SKM-1 treated with dmso at 0.1 percent for 144 hours (cell line): Measurements from ENCODE around the gene NFIC.
A peak's percentile ranks its signal among the peaks of the same experiment; 100 is the strongest.

Experiments used
- DNase-seq: peaks from one replicate; lab custom pipeline; 2025; ENCODE audit not compliant: unreplicated experiment; lab: John Stamatoyannopoulos, UW

The NFIC gene

DNA sequence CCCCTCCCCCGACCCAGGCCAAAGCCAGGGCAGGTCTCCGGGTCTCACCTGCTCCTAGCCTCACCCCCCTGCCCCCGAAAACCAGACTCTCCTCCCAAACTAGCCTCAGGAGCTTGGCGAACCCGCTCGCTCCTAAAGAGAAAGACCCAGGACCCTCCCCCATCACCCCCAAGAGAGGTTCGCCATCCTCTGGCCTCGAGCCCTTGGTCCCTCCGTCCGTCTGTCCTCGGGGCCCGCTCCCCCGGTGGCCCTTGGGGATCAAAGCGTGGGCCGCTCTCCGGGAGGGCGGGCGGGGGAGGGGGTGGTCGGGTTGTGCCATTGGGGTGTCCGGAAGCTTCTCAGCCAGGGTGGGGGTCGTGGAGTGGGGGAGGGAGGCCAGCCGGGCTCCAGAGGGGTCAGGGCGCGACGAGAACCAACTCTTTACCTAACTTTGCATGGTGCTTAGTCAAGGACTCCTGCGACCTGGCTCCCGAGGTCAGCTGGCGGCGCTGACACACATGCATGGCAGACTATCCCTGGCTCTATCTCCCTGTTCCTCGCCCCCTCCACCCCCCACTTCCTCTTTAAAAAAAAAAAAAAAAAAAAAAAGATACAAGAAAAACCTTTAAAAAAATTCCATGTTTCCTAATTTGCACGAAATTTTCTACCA, 98.3 kb downstream of the NFIC start:
- DNase-seq: no peak

DNA sequence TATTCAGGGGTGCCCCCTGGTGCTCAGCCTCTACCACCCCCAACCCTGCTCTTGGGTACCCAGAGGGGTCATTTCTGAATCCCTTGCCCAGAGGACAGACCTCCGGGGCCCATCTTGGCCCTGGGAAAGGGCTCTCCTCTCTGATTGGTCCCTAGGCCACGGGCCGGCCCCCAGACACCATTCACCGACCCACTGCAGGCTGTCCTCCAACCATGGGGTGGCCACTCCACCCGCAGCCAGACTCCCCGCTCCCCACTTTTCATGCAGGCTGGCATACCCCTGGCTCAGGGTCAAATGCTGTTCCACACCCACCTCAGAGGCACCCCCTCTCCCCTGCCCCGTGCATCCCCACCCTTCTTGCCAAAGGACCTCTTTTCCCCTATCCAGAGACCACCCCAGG, 99.2 kb downstream of the NFIC start:
- no peak for DNase-seq

DNA sequence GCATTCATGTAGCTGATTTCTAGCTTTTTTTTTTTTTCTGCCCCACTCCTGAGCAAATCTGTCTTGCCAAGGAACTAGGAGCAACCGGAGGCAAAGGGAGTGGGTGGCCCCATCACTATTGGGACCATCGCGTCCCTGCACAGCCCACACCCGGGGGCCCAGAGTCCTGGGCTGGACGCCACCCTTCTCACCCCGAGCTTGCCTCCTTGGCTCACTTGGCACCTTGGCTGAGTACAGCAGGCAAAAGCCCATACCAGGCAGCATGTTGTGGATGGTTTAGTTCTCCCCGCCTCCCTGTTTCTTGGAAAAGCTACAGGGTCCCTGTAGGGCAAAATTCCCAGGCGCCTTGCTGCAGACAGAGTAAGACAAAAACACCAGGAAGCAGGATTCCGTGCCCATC, 100.3 kb downstream of the NFIC start:
- DNase-seq: no peak

DNA sequence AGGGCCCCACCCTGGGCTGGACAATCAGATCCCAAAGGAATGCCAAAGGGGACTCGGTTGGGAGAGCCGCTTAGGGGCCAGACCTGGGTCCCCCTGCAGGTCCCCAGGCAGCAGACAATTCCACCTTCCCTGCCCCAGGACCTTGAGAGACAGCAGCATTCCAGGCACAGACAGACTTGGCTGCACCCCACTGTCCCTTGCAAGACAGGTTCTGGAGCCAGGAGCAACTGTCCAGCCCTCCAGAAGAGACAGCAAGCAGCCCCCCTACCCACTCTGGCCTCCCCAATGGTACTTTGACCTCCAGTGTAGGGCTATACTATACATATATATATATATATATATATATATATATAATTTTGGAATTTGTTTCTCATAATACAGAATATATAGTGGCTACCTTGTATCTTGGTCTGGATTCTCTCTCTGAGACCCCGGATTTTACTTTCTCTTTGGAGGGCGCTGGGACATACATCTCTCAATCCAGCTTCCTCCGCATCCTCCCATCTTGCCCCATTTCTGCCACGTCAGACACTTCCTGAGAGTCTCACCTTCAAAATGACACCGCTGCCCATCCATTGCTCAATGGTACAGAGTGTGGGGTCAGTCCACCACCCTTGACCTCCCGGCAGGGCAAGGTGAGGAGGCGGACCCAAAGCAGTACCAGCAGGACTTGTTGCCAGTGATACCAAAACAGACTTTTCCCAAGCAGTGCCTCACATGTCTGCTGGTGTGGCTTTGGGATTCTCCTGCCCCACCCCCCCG, 101.2 kb downstream of the NFIC start:
- no peak for DNase-seq

DNA sequence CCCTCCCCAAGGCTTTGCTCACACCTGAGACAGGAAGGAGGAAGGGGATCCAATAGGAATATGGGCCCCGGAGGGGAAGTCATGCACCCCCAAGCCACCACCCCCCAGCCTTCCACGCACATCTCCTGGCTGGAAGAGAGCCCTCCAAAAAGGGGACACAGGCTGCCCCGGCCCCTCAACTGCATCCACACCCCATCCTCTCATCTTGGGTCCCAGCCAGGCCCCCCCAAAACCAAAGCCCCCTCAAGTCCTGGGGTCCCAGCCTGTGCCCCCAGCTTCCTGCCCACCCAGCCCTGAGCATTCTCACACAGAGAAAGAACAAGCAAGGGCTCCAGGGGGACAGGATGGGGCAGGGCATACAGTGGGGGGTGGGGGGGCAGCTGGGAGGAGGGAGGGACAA, 101.8 kb downstream of the NFIC start:
- no peak for DNase-seq

DNA sequence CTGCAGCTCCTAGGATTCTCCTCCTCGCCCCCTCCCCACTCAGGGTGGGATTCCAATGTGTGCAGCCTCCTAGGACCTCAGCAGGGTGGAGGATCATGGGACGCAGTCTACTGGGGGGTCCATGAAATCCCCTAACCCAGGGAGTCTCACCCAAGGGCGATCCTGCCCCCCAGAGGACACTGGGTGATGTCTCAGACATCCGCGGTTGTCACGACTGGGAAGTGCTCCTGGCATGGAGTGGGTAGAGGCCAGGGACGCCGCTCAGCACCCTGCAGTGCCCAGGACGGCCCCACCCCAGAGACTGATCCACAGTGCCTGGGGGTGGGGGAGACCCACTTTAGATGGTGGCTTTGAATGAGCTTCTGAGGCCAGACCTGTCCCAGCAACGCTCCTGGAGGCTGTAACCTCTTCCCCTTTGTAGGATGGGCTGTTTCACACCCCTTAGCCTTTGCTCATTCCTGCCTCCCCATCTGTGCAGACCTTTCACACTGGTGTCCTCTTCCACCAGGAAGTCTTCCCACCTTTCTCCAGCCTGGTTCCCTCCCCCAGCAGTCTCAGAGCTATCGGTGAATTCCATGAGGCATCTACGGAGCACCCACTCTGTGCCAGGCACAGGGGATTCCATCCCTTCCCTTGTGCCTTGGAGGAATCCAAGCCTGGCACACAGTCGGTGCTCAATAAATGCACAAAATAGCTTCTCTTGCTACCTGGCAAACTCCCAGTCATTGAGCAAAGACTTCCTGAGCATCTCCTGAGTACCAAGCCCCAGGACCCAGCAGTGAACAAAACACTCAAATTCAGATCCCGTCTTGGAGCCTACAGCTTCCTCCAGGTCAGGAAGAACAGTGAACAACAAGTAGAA, 103.5 kb downstream of the NFIC start:
- no peak for DNase-seq

DNA sequence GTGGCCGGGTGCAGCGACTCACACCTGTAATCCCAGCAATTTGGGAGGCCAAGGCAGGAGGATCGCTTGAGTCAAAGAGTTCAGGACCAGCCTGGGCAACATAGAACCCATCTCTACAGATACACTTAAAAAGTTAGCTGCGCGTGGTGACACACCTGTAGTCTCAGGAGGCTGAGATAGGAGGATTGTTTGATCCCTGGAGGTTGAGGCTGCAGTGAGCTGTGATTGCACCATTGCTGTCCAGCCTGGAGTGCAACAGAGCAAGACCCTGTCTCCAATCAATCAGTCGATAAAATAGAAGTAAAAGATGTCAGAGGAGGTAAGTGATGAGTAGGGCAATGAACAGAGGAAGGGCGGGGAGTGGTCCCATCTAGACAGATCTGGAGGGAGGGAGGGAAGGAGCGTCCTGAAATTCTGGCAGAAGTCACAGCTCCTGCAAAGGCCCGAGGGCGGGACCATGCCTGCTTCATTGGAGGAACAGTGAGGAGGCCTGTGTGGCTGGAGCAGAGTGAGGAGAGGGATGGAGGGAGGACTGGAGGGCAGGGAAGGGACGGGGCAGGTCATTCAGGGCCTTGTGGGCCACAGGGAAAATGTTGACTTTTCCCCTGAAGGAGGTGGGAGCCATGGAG, 104.2 kb downstream of the NFIC start:
- no peak for DNase-seq

DNA sequence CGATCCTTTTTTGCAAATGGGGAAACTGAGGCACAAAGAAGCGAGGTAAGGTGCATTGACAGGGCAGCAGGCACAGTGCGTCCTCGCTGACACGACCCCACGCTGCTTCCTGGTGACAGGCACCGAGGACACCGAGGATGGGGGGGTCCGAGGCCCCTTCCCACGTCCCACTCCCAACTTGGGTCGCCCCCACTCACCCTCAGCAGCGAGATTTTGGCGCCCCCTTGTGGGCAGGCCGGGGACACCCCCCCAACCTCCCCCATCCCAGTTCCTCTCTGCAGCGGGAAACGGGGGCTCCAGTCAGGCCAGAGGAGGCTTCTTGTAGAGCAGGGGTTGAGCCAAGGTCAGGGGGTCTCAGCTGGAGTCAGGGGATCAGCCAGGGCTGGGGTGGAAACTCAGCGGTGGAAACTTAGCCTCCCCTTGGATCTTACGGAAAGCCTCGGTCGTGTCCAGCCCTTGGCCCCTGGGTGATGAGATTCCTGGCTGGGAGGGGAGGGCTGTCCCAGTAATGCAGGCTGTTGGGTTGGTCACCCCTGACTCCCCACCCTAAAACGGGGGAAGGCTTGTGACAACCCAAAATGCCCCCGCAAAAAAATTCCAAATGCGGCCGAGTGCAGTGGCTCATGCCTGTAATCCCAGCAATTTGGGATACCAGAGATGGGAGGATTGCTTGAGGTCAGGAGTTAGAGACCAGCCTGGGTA, 105.7 kb downstream of the NFIC start:
- DNase-seq: no peak

DNA sequence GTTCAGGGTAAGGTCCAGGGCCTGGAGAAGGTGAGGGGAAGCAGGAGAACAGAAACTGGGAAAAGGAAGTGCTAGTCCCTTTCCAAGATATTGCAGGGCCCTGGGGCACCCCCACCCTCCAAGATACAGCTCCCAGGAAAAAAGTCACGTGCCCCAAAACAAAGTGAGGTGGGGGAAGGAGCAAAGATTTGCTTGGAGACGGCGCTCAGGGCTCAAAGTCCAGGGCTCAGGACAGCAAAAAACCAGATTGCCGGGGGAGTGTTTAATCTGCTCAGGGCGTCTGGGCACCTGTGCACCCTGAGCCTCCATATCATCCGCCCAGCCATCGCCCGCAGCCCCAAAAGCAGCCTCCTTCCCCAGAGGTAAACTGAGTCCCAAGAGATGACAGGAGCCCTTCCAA, 107.6 kb downstream of the NFIC start:
- DNase-seq: no peak

DNA sequence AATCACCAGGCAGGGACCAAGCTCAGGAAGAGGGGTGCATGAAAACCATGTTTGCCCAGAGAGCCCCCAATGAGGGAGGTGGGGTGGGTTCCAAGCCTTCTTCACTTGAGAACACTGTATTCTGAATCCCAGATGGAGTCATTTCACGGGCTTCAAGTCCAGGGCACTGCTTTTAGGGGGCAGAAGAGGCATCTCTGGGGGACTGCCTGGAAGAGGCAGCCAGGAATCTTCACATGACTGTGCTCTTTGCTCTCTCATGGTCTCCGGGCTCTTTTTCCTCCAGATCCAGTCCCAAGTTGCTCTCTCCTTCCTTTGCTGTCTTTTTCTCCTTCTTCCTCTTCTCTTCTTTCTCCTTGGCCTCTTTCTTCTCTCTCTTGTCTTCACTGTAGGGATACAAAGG, 108.2 kb downstream of the NFIC start:
- no peak for DNase-seq

DNA sequence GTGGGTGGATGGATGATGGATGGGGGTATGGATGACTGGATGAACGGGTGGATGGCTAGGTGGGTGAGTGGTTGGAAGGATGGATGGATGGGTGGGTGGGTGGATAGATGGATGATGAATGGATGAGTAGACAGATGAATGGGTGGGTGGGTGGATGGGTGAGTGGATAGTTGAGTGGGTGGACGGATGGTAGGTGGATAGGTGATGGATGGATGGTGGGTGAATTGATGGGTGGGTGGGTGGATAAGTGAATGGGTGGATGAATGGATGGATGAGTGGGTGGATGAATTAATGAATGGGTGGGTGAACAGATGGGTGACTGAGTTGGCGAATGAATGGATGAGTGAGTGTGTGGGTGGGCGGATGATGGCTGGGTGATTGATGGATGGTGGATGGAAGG, 109.1 kb downstream of the NFIC start:
- DNase-seq: no peak

DNA sequence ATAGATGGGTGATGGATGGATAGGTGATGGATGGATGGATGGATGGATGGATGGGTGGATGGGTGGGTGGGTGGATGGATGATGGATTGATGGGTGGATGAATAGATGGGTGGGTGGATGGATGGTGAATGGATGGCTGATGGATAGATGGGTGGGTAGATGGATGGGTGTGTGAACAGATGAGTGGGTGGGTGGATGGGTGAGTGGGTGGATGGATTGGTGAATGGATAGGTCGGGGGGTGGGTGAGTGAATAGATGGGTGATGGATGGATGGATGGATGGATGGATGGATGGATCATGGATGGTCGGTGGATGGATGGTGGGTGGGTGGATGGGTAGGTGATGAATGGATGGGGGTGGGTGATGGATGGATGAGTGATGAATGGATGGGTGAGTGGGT, 110.4 kb downstream of the NFIC start:
- no peak for DNase-seq

DNA sequence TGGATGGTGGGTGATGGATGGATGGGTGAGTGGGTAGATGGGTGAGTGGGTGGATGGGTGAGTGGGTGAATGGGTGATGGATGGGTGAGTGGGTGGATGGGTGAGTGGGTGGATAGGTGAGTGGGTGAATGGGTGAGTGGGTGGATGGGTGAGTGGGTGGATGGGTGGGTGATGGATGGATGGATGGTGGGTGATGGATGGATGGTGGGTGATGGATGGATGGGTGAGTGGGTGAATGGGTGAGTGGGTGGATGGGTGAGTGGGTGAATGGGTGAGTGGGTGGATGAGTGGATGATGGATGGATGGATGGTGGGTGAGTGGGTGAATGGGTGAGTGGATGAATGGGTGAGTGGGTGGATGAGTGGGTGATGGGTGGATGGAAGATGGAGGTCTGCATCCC, 111.1 kb downstream of the NFIC start:
- DNase-seq: no peak

DNA sequence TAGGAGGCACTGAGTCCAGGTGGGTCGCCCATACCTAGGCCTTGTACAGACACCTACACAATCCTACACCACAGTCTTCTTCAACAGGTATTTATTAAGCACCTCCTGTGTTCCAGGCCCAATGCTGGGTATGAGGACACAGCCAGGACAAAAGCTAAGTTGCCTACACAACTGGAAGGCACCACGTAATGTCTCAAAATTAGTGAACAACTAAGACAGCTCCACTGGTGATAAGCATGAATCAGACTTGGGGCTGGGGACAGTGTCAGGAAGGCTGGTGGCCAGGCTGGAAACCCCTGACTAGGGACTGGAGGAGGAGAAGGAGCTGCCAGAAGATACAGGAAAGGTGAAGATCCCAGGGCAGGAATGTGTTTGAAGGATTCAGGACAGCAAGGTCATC, 111.6 kb downstream of the NFIC start:
- no peak for DNase-seq

DNA sequence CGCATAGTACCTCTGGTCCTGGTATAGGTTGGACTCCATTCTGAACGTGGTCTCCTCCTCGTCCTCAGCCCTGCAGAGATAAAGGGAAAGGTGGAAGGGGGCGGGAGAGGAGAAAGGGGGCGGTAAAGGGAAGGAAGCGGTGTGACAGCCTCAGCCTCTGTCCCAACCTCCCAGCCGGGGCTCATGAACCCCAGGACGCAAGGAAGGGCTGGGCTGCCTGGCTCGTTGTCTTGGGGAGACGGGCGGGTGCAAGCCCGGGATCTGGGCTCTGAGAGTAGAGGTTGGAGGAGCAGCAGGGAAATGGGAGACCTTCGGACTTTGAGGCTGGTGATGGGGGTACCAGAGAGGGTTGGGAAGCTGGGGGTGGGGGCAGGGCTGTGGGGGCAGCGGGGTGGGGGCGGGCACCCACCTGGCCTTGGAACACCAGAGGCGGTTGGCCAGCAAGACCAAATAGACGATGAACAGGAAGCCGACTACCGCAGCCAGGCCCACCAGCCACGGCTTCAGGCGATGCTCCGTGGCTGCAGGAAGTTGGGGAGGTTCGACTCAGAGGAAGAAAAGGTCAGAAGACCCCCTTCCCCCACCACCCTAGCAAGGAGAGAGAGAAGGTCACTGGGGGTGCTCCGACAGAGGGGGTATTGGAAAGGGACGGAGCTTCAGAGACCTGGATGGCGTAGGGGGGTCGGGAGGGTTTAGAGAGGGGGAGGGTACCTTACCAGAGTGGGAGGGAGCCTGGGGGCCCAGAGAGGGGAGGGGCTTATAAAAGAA, 112.2 kb downstream of the NFIC start:
- no peak for DNase-seq

DNA sequence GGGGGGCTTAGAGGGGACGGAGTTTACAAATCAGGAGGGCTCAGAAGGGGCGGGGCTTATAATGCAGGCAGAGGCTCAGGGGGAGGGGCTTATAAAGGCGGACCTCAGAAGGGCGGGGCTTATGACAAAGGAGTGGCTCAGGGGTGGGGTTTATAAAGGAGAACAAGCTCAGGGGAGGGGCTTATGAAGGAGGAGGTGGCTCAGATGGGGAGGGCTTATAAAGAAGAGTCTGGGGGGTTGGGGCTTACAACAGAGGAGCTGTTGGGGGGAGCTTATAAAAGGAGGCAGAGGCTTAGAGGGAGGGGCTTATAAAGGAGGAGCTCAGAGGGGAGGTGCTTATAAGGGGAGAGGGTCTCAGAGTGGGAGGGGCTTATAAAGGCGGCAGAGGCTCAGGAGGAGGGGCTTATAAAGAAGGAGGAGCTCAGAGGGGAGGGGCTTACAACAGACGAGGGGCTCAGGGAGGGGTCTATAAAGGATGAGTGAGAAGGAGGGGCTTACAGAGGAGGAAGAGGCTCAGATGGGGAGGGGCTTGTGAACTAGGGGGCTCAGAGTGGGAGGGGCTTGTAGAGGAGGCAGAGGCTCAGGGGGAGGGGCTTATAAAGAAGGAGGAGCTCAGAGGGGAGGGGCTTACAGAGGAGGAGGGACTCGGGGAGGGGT, 112.9 kb downstream of the NFIC start:
- DNase-seq: peak; percentile 83

DNA sequence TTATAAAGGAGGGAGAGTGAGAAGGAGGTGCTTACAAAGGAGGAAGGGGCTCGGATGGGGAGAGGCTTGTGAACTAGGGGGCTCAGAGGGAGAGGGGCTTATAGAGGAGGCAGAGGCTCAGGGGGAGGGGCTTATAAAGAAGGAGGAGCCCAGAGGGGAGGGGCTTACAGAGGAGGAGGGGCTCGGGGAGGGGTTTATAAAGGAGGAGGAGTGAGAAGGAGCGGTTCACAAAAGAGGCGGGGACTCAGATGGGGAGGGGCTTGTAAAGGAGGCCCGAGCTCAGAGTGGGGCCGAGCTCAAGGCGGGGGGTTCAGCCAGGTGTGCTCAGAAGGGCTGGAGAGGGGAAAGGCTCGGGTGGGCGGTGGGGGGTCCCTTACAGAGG, 113.4 kb downstream of the NFIC start:
- no peak for DNase-seq

DNA sequence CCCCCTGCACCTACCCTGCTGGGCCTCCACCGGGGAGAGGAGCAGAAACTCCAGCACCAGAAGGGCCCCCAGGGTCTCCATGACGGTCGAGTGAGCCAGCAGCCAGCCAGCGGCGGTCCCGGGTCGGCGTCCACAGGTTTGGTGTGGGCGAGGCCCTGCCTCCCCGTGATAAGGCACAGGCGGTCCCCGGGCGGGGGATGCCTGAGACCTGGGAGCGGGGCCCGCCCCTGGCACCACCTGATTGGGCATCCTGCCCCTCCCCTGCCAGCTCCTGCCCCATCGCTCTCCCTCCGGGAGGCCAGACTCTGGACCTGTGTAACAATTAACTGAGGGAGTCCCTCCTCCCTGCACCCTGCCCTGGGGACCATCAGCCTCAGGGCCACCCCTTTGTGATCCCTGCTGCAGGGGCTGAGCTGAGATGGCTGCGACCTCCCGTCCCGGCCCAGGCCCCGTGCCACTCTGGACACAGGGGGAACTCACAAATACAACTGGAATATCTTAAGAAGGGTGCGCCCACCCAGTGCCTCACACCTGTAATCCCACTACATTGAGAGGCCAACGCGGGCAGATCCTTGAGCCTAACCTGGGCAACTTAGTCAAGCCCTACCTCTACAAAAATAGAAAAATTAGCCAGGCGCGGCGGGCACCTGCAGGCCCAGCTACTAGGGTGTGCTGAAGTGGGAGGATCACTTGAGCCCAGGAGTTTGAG, 114.2 kb downstream of the NFIC start, which contains the start of gene SMIM24:
TSS of gene SMIM24 (minus strand) at position 143 of the 709 bp plus-strand sequence. CDS start at position 81, 62 bp downstream.
- DNase-seq: no peak
